ENCODE results near the gene APOB. TPM values are rescaled to one million over a fixed set of nuclear protein-coding genes. Genes with fewer than 3 reads are reported as not detected.

Gene APOB
- total RNA-seq, 2 donors from 2014 or later = 7.5 to 14.1 TPM

GRCh38 chr2:21046506-21046905 lies 2.6 kb upstream of the APOB start:
- no peak for DNase-seq
- H3K4me1 ChIP-seq (ENCODE audit: control insufficient read depth, insufficient read depth, low read length) = peaks cover 3% of the 10 kb centered on the region
- no peak overlapping the region for H3K4me3 ChIP-seq (ENCODE audit: low read length)
- TF ChIP-seq CTCF (conservative IDR thresholded peaks at IDR 0.05) = no peak
- no peak overlapping the region for H3K4me3 Mint-ChIP-seq
- H3K27me3 Mint-ChIP-seq (ENCODE audit: insufficient read depth) = peaks cover 49% of the 10 kb centered on the region
- H3K9me3 Mint-ChIP-seq = no peaks in the 10 kb centered on the region
- H3K4me1 Mint-ChIP-seq = peaks cover 24% of the 10 kb centered on the region
- 85 to 100% methylated on average over 1 to 2 of the region's 2 CpGs for WGBS, 2 experiments (ENCODE audit: insufficient coverage in 1 of 2, insufficient read length in 1 of 2)
- H3K36me3 ChIP-seq (ENCODE audit: control insufficient read depth, insufficient read depth, low read length) = no peaks in the 10 kb centered on the region
- H3K36me3 Mint-ChIP-seq (ENCODE audit: low read depth) = no peaks in the 10 kb centered on the region
- H3K27ac ChIP-seq (ENCODE audit: low read depth, low read length) = no peak overlapping the region
- H3K27me3 ChIP-seq (ENCODE audit: control insufficient read depth, insufficient read depth, low read length, poor library complexity, severe bottlenecking) = peaks cover 28% of the 10 kb centered on the region
- no peak overlapping the region for H3K27ac Mint-ChIP-seq
- no peaks in the 10 kb centered on the region for H3K9me3 ChIP-seq (ENCODE audit: control insufficient read depth, low read length)
- no peak overlapping the region for H3K9ac ChIP-seq (ENCODE audit: extremely low read depth, low read length, poor library complexity, severe bottlenecking)

- Histone ChIP-seq H3K9me3 (ENCODE audit: control insufficient read depth, low read length) (no peaks in the 10 kb centered on the region), H3K36me3 (ENCODE audit: control insufficient read depth, insufficient read depth, low read length) (no peaks in the 10 kb centered on the region), H3K4me1 (ENCODE audit: control insufficient read depth, insufficient read depth, low read length) (peaks cover 3% of the 10 kb centered on the region), H3K27me3 (ENCODE audit: control insufficient read depth, insufficient read depth, low read length, poor library complexity, severe bottlenecking) (peaks cover 28% of the 10 kb centered on the region), H3K9ac (ENCODE audit: extremely low read depth, low read length, poor library complexity, severe bottlenecking) (no peak overlapping the region), H3K27ac (ENCODE audit: low read depth, low read length) (no peak overlapping the region), H3K4me3 (ENCODE audit: low read length) (no peak overlapping the region)
- Mint-ChIP-seq H3K4me3 (peak overlapping the region; percentile 59), H3K4me1 (peaks cover 24% of the 10 kb centered on the region), H3K27me3 (ENCODE audit: insufficient read depth) (peaks cover 49% of the 10 kb centered on the region), H3K9me3 (no peaks in the 10 kb centered on the region), H3K27ac (no peak overlapping the region), H3K36me3 (ENCODE audit: low read depth) (peaks cover 3% of the 10 kb centered on the region)
- TF ChIP-seq CTCF (conservative IDR thresholded peaks at IDR 0.05) = no peak
- 91 to 93% methylated on average over 14 to 20 of the region's 20 CpGs for WGBS, 2 experiments (ENCODE audit: insufficient coverage in 1 of 2, insufficient read length in 1 of 2)
- DNase-seq = no peak
Measured at GRCh38 chr2:21044694-21045371, 960 bp upstream of the APOB start.

GRCh38 chr2:21042958-21043743 lies 722 bp downstream of the APOB start:
- Mint-ChIP-seq H3K9me3 (no peaks in the 10 kb centered on the region), H3K27ac (no peak overlapping the region), H3K4me3 (peak overlapping the region; percentile 59), H3K4me1 (peaks cover 24% of the 10 kb centered on the region), H3K36me3 (ENCODE audit: low read depth) (peaks cover 3% of the 10 kb centered on the region), H3K27me3 (ENCODE audit: insufficient read depth) (peaks cover 41% of the 10 kb centered on the region)
- H3K27ac ChIP-seq (ENCODE audit: low read depth, low read length) = no peak overlapping the region
- H3K9me3 ChIP-seq (ENCODE audit: control insufficient read depth, low read length) = no peaks in the 10 kb centered on the region
- no peaks in the 10 kb centered on the region for H3K36me3 ChIP-seq (ENCODE audit: control insufficient read depth, insufficient read depth, low read length)
- H3K4me3 ChIP-seq (ENCODE audit: low read length) = peak overlapping the region; percentile 75
- peak; percentile 90 for DNase-seq
- H3K4me1 ChIP-seq (ENCODE audit: control insufficient read depth, insufficient read depth, low read length) = peaks cover 3% of the 10 kb centered on the region
- 3 to 6% methylated on average over 10 to 25 of the region's 25 CpGs for WGBS, 2 experiments (ENCODE audit: insufficient coverage in 1 of 2, insufficient read length in 1 of 2)
- TF ChIP-seq CTCF (conservative IDR thresholded peaks at IDR 0.05) = peak; percentile 99
- no peak overlapping the region for H3K9ac ChIP-seq (ENCODE audit: extremely low read depth, low read length, poor library complexity, severe bottlenecking)
- H3K27me3 ChIP-seq (ENCODE audit: control insufficient read depth, insufficient read depth, low read length, poor library complexity, severe bottlenecking) = peaks cover 23% of the 10 kb centered on the region

Measured in endodermal cell (in vitro differentiated cells).